ENCODE measurements around the gene TMEM131.

The TMEM131 gene

GRCh38 chr2:97732436-97733340 is 263.1 kb downstream of the TMEM131 start:
- ChIA-PET POLR2A (no interaction called here), CTCF (interaction anchor here (1.5 kb wide), 1 partner anchor 8 kb away, joined by 8 read pairs; no protein-coding TSS in a partner anchor)
- no peak for DNase-seq (ENCODE audit: extremely low spot score)
- TF ChIP-seq CTCF (IDR thresholded peaks at IDR 0.05; ENCODE audit: control extremely low read depth, extremely low read depth, low read depth, missing control alignments): no peak

GRCh38 chr2:97731274-97732020 is 264.3 kb downstream of the TMEM131 start:
- TF ChIP-seq CTCF (IDR thresholded peaks at IDR 0.05; ENCODE audit: control extremely low read depth, extremely low read depth, low read depth, missing control alignments): no peak
- ChIA-PET CTCF (interaction anchor here (1.5 to 2.5 kb wide), 2 partner anchors 9 kb away, joined by 8 to 16 read pairs; no protein-coding TSS in a partner anchor), POLR2A (no interaction called here)
- no peak for DNase-seq (ENCODE audit: extremely low spot score)

- TF ChIP-seq CTCF (IDR thresholded peaks at IDR 0.05; ENCODE audit: control extremely low read depth, extremely low read depth, low read depth, missing control alignments): no peak
- CTCF ChIA-PET: interaction anchor here (1.0 to 2.5 kb wide), 4 partner anchors 10 to 42 kb away, joined by 3 to 16 read pairs (median 4); no protein-coding TSS in a partner anchor
- POLR2A ChIA-PET: no interaction called here
- DNase-seq (ENCODE audit: extremely low spot score): no peak
Measured at GRCh38 chr2:97730245-97730644, 265.5 kb downstream of the TMEM131 start.

- POLR2A ChIA-PET: no interaction called here
- DNase-seq (ENCODE audit: extremely low spot score): no peak
- CTCF ChIA-PET: interaction anchor here (1.0 to 3.3 kb wide), 5 partner anchors 9 to 29 kb away, joined by 3 to 28 read pairs (median 4); no protein-coding TSS in a partner anchor
- TF ChIP-seq CTCF (IDR thresholded peaks at IDR 0.05; ENCODE audit: control extremely low read depth, extremely low read depth, low read depth, missing control alignments): no peak
Measured at GRCh38 chr2:97728091-97728731, 267.5 kb downstream of the TMEM131 start.

GRCh38 chr2:97727296-97727695 is 268.5 kb downstream of the TMEM131 start:
- POLR2A ChIA-PET: no interaction called here
- CTCF ChIA-PET: interaction anchor here (1.0 to 3.3 kb wide), 5 partner anchors 10 to 28 kb away, joined by 3 to 28 read pairs (median 4); no protein-coding TSS in a partner anchor
- no peak for TF ChIP-seq CTCF (IDR thresholded peaks at IDR 0.05; ENCODE audit: control extremely low read depth, extremely low read depth, low read depth, missing control alignments)
- no peak for DNase-seq (ENCODE audit: extremely low spot score)

All from GM10248 (cell line).